DMS79 (cell line): ENCODE data around the gene CDH12.

Experiments used
- DNase-seq: peaks from one replicate; lab custom pipeline; 2025; lab: John Stamatoyannopoulos, UW

The CDH12 gene

DNA sequence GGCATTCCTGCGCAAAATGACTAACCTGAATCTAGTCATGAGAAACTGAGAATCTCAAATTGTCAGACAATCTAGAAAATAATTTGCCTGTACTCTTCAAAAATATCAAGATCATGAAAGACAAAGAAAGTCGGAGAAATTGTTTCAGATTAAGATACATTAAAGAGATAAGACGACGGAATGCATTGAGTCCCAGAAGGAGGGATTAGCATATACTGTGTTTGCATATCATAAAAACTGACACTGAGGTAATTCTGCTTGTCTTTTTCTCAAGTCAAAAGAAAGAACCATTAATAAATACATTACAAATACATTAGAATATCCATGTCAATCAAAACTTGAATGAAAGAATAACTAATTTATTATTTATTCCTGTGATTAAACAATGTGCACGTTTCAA, 88.4 kb downstream of the CDH12 start:
- DNase-seq: no peak

DNA sequence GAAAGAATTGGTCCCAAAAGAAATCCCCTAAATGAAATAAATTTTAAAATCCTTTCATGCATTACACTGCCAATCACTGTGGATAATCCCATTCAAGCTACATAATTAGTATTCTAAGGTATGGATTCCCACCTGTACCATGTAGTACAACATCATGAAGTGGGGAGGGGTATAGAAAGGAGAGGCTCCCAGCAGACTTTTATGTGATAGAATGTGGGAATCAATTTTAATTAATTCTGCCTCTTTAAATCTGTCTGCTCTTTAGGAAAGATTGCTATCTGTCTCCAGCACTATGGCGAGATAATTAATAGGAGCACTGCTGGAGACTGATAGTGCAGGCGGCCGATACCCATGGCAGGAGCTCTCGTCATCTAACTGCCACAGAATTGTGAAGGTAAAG, 95.4 kb downstream of the CDH12 start:
- no peak for DNase-seq

- no peak for DNase-seq
These were observed 99.0 kb downstream of the CDH12 start for GRCh38 chr5:22754155-22754554.

DNA sequence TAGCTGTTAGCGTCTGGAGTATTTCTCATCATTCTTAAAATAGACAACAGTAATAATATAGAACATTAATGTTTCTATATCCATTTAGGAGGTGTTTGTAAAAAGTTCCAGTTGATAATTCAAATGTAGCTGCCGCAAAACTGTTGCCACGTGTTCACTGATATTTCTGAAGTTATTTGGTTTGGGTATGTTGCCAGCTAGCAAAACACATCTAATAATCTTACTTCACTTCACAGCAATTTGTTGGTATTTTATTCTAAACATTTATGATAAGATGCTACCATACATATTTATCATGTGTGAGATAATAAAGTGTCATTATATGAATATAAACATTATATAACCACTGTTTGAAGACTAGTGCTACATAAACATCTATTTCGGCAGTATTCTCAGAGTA, 101.6 kb downstream of the CDH12 start:
- DNase-seq: no peak

- no peak for DNase-seq
These were observed 116.6 kb downstream of the CDH12 start for GRCh38 chr5:22736443-22737003.

- DNase-seq: no peak
These were observed 118.2 kb downstream of the CDH12 start for GRCh38 chr5:22734907-22735306.

- DNase-seq: no peak
These were observed 124.5 kb downstream of the CDH12 start for GRCh38 chr5:22728610-22729009.

DNA sequence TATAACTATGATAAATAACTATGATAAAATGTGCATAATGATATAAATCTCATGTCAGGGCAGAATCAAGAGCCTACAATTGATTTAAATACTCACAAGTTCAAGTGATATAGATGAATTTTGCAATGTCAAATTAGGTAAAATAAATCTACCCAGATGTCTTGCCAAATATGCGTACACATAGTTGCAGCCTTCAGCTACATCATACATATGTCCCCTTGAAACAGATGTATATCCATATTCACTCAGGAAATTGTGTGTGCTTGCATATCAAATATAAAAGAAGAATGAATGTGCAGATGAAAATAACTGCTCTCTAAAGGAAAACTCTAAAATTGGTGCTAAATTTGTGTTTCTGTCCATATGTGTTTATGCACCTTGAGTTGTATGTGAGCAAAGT, 130.7 kb downstream of the CDH12 start:
- DNase-seq: no peak

DNA sequence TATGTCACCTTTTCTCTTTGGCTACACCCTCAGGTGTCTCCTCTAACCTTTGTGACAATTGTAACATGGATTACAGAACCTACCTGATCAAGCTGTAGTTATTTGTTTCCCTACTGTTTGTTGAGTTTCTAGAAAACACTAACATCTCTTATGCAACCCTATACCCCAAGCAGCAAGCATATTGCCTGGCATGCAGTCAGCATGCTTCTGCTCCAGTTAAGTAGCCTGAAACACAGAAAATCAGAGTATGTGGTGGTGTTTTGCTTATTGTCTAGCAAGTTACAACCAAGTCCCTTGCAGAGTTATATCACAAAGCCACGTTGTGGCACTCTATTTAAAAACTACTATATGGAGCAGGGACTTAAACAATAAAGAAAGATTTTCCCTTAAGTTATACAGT, 131.1 kb downstream of the CDH12 start:
- no peak for DNase-seq

DNA sequence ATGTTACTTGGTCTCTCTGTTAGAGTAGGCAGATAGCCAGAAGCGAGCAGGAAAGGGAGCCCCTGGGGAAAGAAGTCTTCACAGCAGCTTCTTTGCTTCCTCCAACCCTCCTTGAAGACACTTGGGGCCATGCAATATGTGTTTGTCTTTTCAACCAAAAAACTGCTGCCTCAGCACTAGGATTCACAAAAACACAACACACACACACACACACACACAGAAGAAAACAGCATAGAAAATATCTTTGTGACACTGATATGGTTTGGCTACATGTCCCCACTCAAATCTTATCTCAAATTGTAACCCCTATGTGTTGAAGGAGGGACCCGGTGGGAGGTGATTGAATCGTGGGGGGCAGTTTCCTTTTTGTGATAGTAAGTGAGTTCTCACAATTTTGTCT, 133.3 kb downstream of the CDH12 start:
- no peak for DNase-seq

- DNase-seq: no peak
These were observed 142.5 kb downstream of the CDH12 start for GRCh38 chr5:22710660-22711059.

- DNase-seq: no peak
These were observed 143.4 kb downstream of the CDH12 start for GRCh38 chr5:22709743-22710142.

DNA sequence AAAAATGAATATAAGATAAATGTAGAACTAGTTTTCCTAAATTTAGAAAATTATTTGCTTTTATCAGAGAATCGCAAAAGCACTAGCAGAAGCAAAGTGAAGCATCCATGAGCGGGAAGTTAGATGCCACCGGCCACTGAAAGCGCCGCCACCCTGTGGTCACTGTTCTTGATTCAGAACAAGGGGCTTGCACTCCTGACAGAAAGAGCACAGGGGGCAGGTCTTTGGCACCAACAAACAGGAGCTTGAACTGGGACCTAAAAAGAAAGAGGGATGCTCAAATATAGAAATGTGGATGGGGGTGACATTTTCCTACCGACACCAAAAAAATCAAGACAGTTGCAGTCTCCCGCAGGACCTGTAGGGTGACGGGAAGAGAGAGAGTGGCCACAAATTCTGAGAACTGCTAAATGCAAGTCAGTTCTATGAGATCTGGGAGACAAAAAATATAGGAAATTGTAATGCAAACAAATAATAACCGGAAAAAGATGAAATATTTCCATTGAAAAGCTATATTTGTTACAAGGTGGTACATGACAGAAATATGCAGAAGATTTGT, 144.3 kb downstream of the CDH12 start:
- no peak for DNase-seq

GRCh38 chr5:22706901-22707300, 146.2 kb downstream of the CDH12 start:
- DNase-seq: no peak

GRCh38 chr5:22699319-22699718, 153.8 kb downstream of the CDH12 start:
- DNase-seq: no peak

DNA sequence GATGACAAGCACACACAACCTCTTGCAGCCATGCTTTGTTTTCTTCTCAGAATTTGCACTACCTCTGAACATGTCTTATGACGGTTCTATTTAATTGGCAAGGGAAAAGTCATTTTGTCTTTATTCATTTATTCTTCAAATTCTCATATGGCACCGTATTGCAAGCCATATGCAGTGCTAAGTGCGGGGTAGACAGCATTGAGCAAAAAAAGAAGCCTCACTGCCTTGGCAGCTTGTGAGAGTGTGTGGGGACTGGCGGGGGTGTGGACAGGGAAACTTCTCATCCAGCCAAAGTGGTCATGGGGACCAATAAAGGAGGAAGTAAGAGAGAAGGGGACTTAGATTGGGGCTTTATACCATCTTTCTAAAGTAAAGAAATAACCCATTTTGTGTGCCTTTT, 160.0 kb downstream of the CDH12 start:
- no peak for DNase-seq

- DNase-seq: no peak
These were observed 170.1 kb downstream of the CDH12 start for GRCh38 chr5:22683050-22683449.

- no peak for DNase-seq
These were observed 174.3 kb downstream of the CDH12 start for GRCh38 chr5:22678886-22679285.

- DNase-seq: no peak
These were observed 180.0 kb downstream of the CDH12 start for GRCh38 chr5:22673131-22673530.

DNA sequence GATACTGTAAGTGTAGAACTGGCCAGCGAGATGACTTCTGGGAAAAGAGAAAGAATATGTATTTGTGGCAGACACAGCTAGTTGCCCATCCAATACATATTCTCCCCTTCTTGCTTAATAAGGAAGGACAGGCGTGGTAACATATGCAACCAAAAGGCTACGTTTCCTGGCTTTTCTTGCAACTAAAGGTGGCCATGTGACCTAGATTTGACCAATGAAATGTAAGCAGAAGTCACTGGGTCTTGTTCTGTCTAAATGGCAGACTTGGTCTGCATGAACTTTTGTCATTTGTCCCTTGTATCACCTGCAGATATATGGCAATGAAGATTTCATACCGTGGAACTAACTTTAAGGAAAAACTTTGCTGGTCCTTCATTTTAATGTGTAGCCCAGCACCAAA, 183.8 kb downstream of the CDH12 start:
- DNase-seq: no peak

DNA sequence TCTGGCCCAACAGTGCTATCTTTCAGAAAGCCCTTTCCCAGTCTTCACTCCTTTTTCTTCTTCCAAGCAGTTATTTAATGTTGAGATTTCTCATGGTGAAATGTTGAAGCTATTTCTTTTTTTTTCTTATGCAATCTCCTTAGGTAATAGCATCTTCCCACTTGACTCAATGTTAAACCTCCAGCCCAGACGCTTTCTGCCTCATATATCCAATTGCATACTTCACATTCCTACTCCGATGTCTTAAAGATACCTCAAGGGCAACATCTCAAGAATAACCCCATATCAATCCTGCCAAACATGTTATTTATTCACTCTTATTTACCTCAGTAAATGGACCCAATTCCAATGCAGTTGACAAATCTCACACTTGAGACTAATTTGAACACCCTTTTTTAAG, 187.3 kb downstream of the CDH12 start:
- DNase-seq: no peak

DNA sequence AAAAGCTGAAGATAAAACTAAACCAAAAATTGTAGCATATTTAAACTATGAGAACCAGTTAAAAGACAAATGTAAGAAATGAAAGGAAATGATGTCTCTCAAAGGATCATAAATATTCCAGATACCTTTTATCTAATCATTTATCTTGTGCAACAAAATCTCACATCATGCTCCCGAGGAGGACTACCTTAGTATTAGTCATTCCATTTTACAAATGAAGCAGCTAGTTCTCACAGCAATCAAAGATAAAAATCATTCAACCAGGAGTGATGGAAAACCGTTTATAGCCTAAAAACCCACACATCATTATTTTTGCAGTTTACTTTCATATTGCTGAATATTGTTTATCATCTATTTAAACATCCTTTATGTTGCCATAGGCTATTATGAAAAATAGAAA, 190.0 kb downstream of the CDH12 start:
- no peak for DNase-seq

DNA sequence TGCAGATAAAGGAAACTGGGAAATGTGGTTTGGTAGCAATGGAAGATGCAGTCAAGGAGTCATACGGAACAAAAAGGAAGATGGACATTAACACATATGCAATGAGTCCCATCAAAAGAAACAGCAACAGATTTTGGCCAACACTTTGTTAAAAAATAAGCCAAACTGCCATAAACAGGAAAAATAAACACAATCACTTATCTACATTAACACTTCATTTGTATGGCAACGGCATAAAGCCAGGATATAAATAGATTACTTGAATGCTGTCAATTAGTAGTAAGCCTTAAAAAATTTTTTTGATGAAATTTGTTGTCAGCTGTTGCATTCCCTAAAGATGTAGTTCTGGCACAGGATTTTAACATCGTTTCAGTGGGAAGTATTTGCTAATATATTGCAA, 190.8 kb downstream of the CDH12 start:
- no peak for DNase-seq

- no peak for DNase-seq
These were observed 201.8 kb downstream of the CDH12 start for GRCh38 chr5:22651355-22651754.

GRCh38 chr5:22650511-22650910, 202.6 kb downstream of the CDH12 start:
- no peak for DNase-seq
